Mesenchymal stem cell (in vitro differentiated cells and primary cell): ENCODE results near the gene TAF3.

ENCODE experiments used
- DNase-seq: peaks from one replicate; pipeline ENCODE4 v3.0.0-alpha.2; 2013
- H2AFZ ChIP-seq: one replicate; pipeline ENCODE4 v1.6.1; 2013; ENCODE audit warnings: low read depth, mild to moderate bottlenecking, control low read depth, inconsistent platforms, low read length, moderate library complexity
- H2AK5ac ChIP-seq: 2 replicates; pipeline ENCODE4 v1.6.1; 2013; ENCODE audit warnings: low read length, moderate library complexity, mild to moderate bottlenecking, inconsistent platforms; ENCODE audit not compliant: severe bottlenecking
- H2BK120ac ChIP-seq: one replicate; pipeline ENCODE4 v1.6.1; 2013; ENCODE audit warnings: low read depth, mild to moderate bottlenecking, inconsistent platforms, low read length, moderate library complexity
- H2BK12ac ChIP-seq, 2 experiments: one replicate each; pipeline ENCODE4 v1.6.1; 2013; ENCODE audit warnings: inconsistent platforms in 2 of 2, low read length in 2 of 2, mild to moderate bottlenecking in 2 of 2, moderate library complexity in 2 of 2, control low read depth in 1 of 2
- H2BK15ac ChIP-seq: one replicate; pipeline ENCODE4 v1.6.1; 2013; ENCODE audit warnings: mild to moderate bottlenecking, low read depth, inconsistent platforms; ENCODE audit not compliant: poor library complexity, severe bottlenecking
- H2BK5ac ChIP-seq: 2 replicates; pipeline ENCODE4 v1.6.1; 2013; ENCODE audit warnings: low read depth, mild to moderate bottlenecking, low read length, control low read depth, inconsistent platforms; ENCODE audit not compliant: poor library complexity, severe bottlenecking
- H3K14ac ChIP-seq, 2 experiments: one replicate each; pipeline ENCODE4 v1.6.1; 2013; ENCODE audit warnings: inconsistent platforms in 2 of 2, low read length in 2 of 2, control low read depth in 1 of 2, mild to moderate bottlenecking in 1 of 2, moderate library complexity in 1 of 2
- H3K18ac ChIP-seq, 2 experiments: one replicate each; pipeline ENCODE4 v1.6.1; 2013; ENCODE audit warnings: inconsistent platforms in 2 of 2, low read length in 2 of 2, control low read depth in 1 of 2, low read depth in 1 of 2, mild to moderate bottlenecking in 1 of 2
- H3K23ac ChIP-seq, 2 experiments: one replicate each; pipeline ENCODE4 v1.6.1; 2013; ENCODE audit warnings: inconsistent platforms in 2 of 2, low read length in 2 of 2, mild to moderate bottlenecking in 2 of 2, moderate library complexity in 2 of 2, control low read depth in 1 of 2
- H3K27ac ChIP-seq: 2 replicates; pipeline ENCODE4 v1.5.1; 2013; ENCODE audit warnings: mild to moderate bottlenecking, moderate library complexity, low read length, control low read depth, inconsistent platforms; ENCODE audit not compliant: poor library complexity, severe bottlenecking
- H3K27me3 ChIP-seq, 2 experiments: 2 replicates each; pipeline versions ENCODE4 v1.6.1 to v1.7.0; 2013; ENCODE audit warnings: low read length in 2 of 2, mild to moderate bottlenecking in 2 of 2, moderate library complexity in 2 of 2, control low read depth in 1 of 2, inconsistent platforms in 1 of 2; ENCODE audit not compliant: control insufficient read depth in 1 of 2, insufficient read depth in 1 of 2
- H3K36me3 ChIP-seq, 2 experiments: 2 replicates each; pipeline versions ENCODE4 v1.6.1 to v1.7.0; 2013; ENCODE audit warnings: low read length in 2 of 2, control low read depth in 1 of 2, inconsistent platforms in 1 of 2, low read depth in 1 of 2, mild to moderate bottlenecking in 1 of 2; ENCODE audit not compliant: insufficient read depth in 2 of 2, control insufficient read depth in 1 of 2
- H3K4ac ChIP-seq, 2 experiments: one replicate each; pipeline ENCODE4 v1.6.1; 2013; ENCODE audit warnings: inconsistent platforms in 2 of 2, low read length in 2 of 2, mild to moderate bottlenecking in 2 of 2, moderate library complexity in 2 of 2, control low read depth in 1 of 2, low read depth in 1 of 2
- H3K4me1 ChIP-seq: 2 replicates; pipeline ENCODE4 v1.6.1; 2013; ENCODE audit warnings: low read depth, low read length, control low read depth; ENCODE audit not compliant: control insufficient read depth, insufficient read depth
- H3K4me2 ChIP-seq: 2 replicates; pipeline ENCODE4 v1.6.1; 2013; ENCODE audit warnings: low read length, mild to moderate bottlenecking, inconsistent platforms; ENCODE audit not compliant: poor library complexity, severe bottlenecking
- H3K4me3 ChIP-seq, 2 experiments: 2 replicates each; pipeline versions ENCODE4 v1.5.1 to v1.7.0; 2013; ENCODE audit warnings: low read length in 2 of 2, mild to moderate bottlenecking in 2 of 2, control low read depth in 1 of 2, low read depth in 1 of 2; ENCODE audit not compliant: insufficient read depth in 1 of 2
- H3K79me1 ChIP-seq: replicated peaks from 2 replicates; pipeline ENCODE4 v1.6.1; 2013; ENCODE audit warnings: mild to moderate bottlenecking, control low read depth, low read length, inconsistent platforms; ENCODE audit not compliant: poor library complexity, severe bottlenecking
- H3K9ac ChIP-seq: 2 replicates; pipeline ENCODE4 v1.7.0; 2013; ENCODE audit warnings: mild to moderate bottlenecking, low read length, moderate library complexity
- H3K9me3 ChIP-seq: 2 replicates; pipeline ENCODE4 v1.7.0; 2013; ENCODE audit warnings: mild to moderate bottlenecking, low read length; ENCODE audit not compliant: control insufficient read depth
- H4K8ac ChIP-seq: one replicate; pipeline ENCODE4 v1.6.1; 2013; ENCODE audit warnings: inconsistent platforms, mild to moderate bottlenecking, low read length, moderate library complexity
- H4K91ac ChIP-seq: one replicate; pipeline ENCODE4 v1.6.1; 2013; ENCODE audit warnings: mild to moderate bottlenecking, low read length, inconsistent platforms
- WGBS: methylation state at CpG from one replicate; pipeline ENCODE4 v1.1.7; 2013; ENCODE audit warnings: mixed read lengths; 5-methylcytosine and 5-hydroxymethylcytosine counted together

TAF3 gene

DNA sequence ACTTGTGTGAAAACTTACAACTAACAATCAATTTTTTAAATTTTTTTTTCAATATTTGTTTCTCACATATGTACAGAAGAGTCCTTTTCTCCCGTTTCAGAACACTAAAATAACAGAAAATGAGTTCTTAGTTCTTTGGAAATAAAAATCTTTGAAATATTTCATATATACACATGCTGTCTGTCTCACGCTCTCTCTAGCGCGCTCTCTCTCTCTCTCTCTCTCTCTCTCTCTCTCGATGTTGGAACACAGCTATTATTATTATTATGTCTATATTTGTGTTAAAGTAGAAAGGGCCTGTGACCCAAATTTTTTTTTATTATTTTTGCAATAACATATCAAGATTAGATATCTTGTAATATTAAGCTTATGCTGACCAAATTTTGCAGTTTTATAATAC, 139.3 kb downstream of the TAF3 start:
- DNase-seq = no peak
- H4K91ac ChIP-seq = no peak overlapping the region
- no peak overlapping the region for H2AK5ac ChIP-seq
- no CpG with 5 or more reads among the region's 5 CpGs for WGBS
- H3K4me1 ChIP-seq = peaks cover 1% of the 10 kb centered on the region
- H2AFZ ChIP-seq = no peak overlapping the region
- H3K27ac ChIP-seq = no peak overlapping the region
- H3K9me3 ChIP-seq = no peaks in the 10 kb centered on the region
- H3K36me3 ChIP-seq = no peaks in the 10 kb centered on the region
- no peaks in the 10 kb centered on the region for H3K27me3 ChIP-seq
- no peak overlapping the region for H3K23ac ChIP-seq
- H3K4me3 ChIP-seq = no peak overlapping the region
- no peak overlapping the region for H2BK5ac ChIP-seq
- no peak overlapping the region for H4K8ac ChIP-seq
- no peak overlapping the region for H3K4me2 ChIP-seq
- no peak overlapping the region for H3K18ac ChIP-seq
- H3K4ac ChIP-seq = no peak overlapping the region
- H3K79me1 ChIP-seq = peaks cover 11% of the 10 kb centered on the region
- no peak overlapping the region for H2BK120ac ChIP-seq
- no peak overlapping the region for H3K9ac ChIP-seq
- no peak overlapping the region for H2BK15ac ChIP-seq
- no peak overlapping the region for H3K14ac ChIP-seq
- H2BK12ac ChIP-seq = no peak overlapping the region

DNA sequence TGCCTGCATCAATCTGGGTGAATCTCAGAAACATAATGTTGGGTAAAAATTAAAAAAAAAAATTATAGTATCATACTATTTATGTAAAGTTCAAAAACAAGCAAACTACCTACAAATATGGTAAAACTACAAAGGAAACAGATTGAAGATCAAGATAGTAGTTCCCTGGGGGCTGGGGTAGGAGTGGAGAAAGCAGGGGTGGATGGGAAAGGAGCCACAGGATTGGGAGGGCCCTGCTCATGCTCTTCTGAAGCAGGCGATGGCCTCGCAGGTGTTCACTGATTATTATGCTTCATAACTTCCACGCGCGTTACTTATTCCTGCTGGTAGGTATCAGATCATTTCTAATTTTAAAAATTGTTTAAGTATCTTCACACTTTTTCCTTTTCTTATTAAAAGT, 140.1 kb downstream of the TAF3 start:
- Histone ChIP-seq H2BK120ac (no peak overlapping the region), H3K36me3 (no peaks in the 10 kb centered on the region), H4K8ac (no peak overlapping the region), H3K4me1 (peaks cover 1% of the 10 kb centered on the region), H3K9ac (no peak overlapping the region), H3K4me3 (no peak overlapping the region), H3K27ac (no peak overlapping the region), H3K27me3 (no peaks in the 10 kb centered on the region), H2AK5ac (no peak overlapping the region), H2BK12ac (peak overlapping the region in 1 of 2 experiments; percentile 54), H3K23ac (no peak overlapping the region), H3K9me3 (no peaks in the 10 kb centered on the region), H4K91ac (no peak overlapping the region), H3K18ac (no peak overlapping the region), H2AFZ (no peak overlapping the region), H3K79me1 (peaks cover 11% of the 10 kb centered on the region), H2BK5ac (no peak overlapping the region), H2BK15ac (no peak overlapping the region), H3K14ac (no peak overlapping the region), H3K4ac (no peak overlapping the region), H3K4me2 (no peak overlapping the region)
- no peak for DNase-seq
- no CpG with 5 or more reads among the region's 5 CpGs for WGBS

DNA sequence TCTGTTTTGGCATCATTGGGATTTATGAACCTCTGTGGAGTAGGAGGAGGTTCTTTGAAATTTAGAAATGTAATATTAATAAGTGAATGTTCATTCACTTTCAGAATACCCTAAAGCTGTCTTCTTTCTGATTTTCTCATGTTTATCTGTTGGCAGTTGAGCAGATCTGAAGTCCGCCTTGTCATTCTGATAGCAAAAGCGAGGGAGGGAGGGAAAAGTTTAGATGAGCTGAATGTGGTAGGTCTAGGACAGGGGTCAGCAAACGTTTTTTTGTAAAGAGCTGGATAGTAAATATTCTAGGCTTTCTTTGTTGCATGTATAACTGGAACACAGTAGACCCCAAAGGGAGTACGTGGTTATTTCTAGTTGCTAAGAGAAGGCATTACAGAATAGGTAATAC, 141.8 kb downstream of the TAF3 start:
- Histone ChIP-seq H3K36me3 (peaks cover 8 to 12% of the 10 kb centered on the region in 2 experiments), H3K27ac (no peak overlapping the region), H3K23ac (no peak overlapping the region), H3K4me3 (no peak overlapping the region), H4K91ac (no peak overlapping the region), H2BK5ac (no peak overlapping the region), H3K4me1 (peaks cover 1% of the 10 kb centered on the region), H2BK120ac (no peak overlapping the region), H2AK5ac (no peak overlapping the region), H2BK15ac (no peak overlapping the region), H3K4ac (no peak overlapping the region), H2BK12ac (no peak overlapping the region), H3K79me1 (peaks cover 11% of the 10 kb centered on the region), H3K9ac (no peak overlapping the region), H3K9me3 (no peaks in the 10 kb centered on the region), H2AFZ (no peak overlapping the region), H3K18ac (no peak overlapping the region), H3K4me2 (no peak overlapping the region), H3K27me3 (no peaks in the 10 kb centered on the region), H4K8ac (no peak overlapping the region), H3K14ac (no peak overlapping the region)
- DNase-seq = no peak
- WGBS = 85% methylated on average over 4 of the region's 4 CpGs

DNA sequence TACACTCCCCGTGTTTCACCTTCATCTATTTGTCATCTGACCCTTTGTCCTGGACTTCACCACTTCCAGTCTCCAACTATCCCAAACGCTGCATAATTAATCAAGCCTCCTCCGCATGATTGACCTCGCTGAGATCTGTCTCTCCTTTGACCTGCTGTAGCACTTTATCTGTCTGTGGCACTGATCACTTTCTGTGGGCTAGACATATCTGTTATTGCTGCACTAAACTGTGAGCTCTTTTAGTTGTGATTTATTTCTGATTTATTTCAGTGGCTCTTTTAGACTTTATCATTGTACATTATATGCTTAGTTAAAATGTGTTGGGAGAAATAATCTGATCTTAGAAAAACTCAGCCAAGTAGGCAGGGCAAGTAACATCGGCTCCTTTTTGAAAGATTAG, 144.3 kb downstream of the TAF3 start:
- H3K9ac ChIP-seq = no peak overlapping the region
- no peak overlapping the region for H3K4ac ChIP-seq
- H3K14ac ChIP-seq = no peak overlapping the region
- no peaks in the 10 kb centered on the region for H3K27me3 ChIP-seq
- H2BK5ac ChIP-seq = no peak overlapping the region
- no peak overlapping the region for H3K23ac ChIP-seq
- H3K4me1 ChIP-seq = no peaks in the 10 kb centered on the region
- H4K8ac ChIP-seq = no peak overlapping the region
- no peak overlapping the region for H3K4me2 ChIP-seq
- no peak for DNase-seq
- no peak overlapping the region for H2AFZ ChIP-seq
- H2AK5ac ChIP-seq = no peak overlapping the region
- no peak overlapping the region for H2BK120ac ChIP-seq
- no peak overlapping the region for H3K4me3 ChIP-seq
- H3K9me3 ChIP-seq = no peaks in the 10 kb centered on the region
- no peak overlapping the region for H3K18ac ChIP-seq
- peaks cover 9% of the 10 kb centered on the region for H3K79me1 ChIP-seq
- no peak overlapping the region for H3K27ac ChIP-seq
- H2BK12ac ChIP-seq = no peak overlapping the region
- H2BK15ac ChIP-seq = no peak overlapping the region
- 90% methylated on average over 5 of the region's 5 CpGs for WGBS
- H3K36me3 ChIP-seq = peaks cover 8 to 20% of the 10 kb centered on the region in 2 experiments
- no peak overlapping the region for H4K91ac ChIP-seq
